Endodermal cell (in vitro differentiated cells): ENCODE data around the gene MMP13. TPM values are rescaled to one million over a fixed set of nuclear protein-coding genes. Genes with fewer than 3 reads are reported as not detected.

Experiments
- DNase-seq: peaks from one replicate; pipeline ENCODE4 v3.0.0-alpha.2; 2017
- H3K27ac ChIP-seq: 2 replicates; pipeline ENCODE4 v1.5.1; 2013; ENCODE audit warnings: mild to moderate bottlenecking, low read depth, low read length, moderate library complexity
- H3K27me3 ChIP-seq: 2 replicates; pipeline ENCODE4 v1.6.1; 2013; ENCODE audit warnings: mild to moderate bottlenecking, low read length, moderate library complexity; ENCODE audit not compliant: insufficient read depth, control insufficient read depth, poor library complexity, severe bottlenecking
- H3K36me3 ChIP-seq: 2 replicates; pipeline ENCODE4 v1.7.0; 2013; ENCODE audit warnings: mild to moderate bottlenecking, low read length, moderate library complexity; ENCODE audit not compliant: control insufficient read depth, insufficient read depth
- H3K4me1 ChIP-seq: one replicate; pipeline ENCODE4 v1.7.0; 2013; ENCODE audit warnings: low read length; ENCODE audit not compliant: control insufficient read depth, insufficient read depth
- H3K4me3 ChIP-seq: 2 replicates; pipeline ENCODE4 v1.5.1; 2013; ENCODE audit warnings: mild to moderate bottlenecking, low read length, moderate library complexity
- H3K9ac ChIP-seq: 2 replicates; pipeline ENCODE4 v1.6.1; 2013; ENCODE audit warnings: mild to moderate bottlenecking, low read length, moderate library complexity; ENCODE audit not compliant: poor library complexity, severe bottlenecking; ENCODE audit errors: extremely low read depth
- H3K9me3 ChIP-seq: 2 replicates; pipeline ENCODE4 v1.6.1; 2013; ENCODE audit warnings: mild to moderate bottlenecking, low read length, moderate library complexity; ENCODE audit not compliant: control insufficient read depth
- H3K27ac Mint-ChIP-seq: 2 replicates; pipeline ENCODE4 v1.8.0; 2020; ENCODE audit warnings: mixed read lengths
- H3K27me3 Mint-ChIP-seq: 2 replicates; pipeline ENCODE4 v1.8.0; 2021; ENCODE audit warnings: mild to moderate bottlenecking, mixed read lengths; ENCODE audit not compliant: insufficient read depth
- H3K36me3 Mint-ChIP-seq: 2 replicates; pipeline ENCODE4 v1.8.0; 2020; ENCODE audit warnings: low read depth, mixed read lengths
- H3K4me1 Mint-ChIP-seq: 2 replicates; pipeline ENCODE4 v1.8.0; 2020; ENCODE audit warnings: mixed read lengths
- H3K4me3 Mint-ChIP-seq: 2 replicates; pipeline ENCODE4 v1.8.0; 2020; ENCODE audit warnings: mild to moderate bottlenecking, moderate library complexity, mixed read lengths
- H3K9me3 Mint-ChIP-seq: 2 replicates; pipeline ENCODE4 v1.8.0; 2020; ENCODE audit warnings: mild to moderate bottlenecking, mixed read lengths
- WGBS, 2 experiments: methylation state at CpG; one replicate each; pipeline versions ENCODE4 v1.1.5 to v1.1.7; 2013; ENCODE audit warnings: missing lambda C conversion rate in 2 of 2, mixed read lengths in 1 of 2; ENCODE audit not compliant: insufficient coverage in 1 of 2, insufficient read length in 1 of 2; 5-methylcytosine and 5-hydroxymethylcytosine counted together
- total RNA-seq, 2 donors: library from RNA; stranded (reverse); fragmentation: NEBNext Ultra II Directional in 1 of 2; extraction: Animal tissue kit (Norgen Biotek cat#: 25700) in 1 of 2; gene quantifications; 2 replicates in 1 of 2; 3 replicates in 1 of 2; pipeline ENCODE4 v1.2.1, GENCODE V29; 2021
- TF ChIP-seq, protein P1 (sequence below): fragments of 200-600 bp; sonication (generic); conservative IDR thresholded peaks from 2 replicates; pipeline ENCODE4 v1.5.0; 2021; ENCODE audit warnings: antibody characterized with exemption, mild to moderate bottlenecking

MMP13 gene
- total RNA-seq, 2 donors from 2014 or later, result not detected

DNA sequence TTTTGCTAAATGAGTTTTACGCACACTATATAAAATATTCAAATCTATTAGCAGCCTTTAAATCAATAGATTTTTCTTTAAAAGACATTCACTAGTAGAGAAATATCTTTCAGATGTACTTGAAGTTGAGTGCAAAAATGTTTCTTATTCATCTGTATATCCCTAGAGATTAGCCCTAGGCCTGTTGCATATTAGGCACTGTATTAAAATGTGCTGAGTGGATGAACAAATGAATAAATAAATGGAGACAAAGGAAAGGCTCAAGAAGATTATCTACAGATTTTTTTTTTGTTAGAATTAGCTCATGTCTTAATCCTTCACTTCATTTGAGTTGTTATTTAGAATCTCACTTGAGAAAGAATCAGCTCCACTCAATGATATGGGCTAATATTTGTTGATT, 12.0 kb upstream of the MMP13 start:
- Histone ChIP-seq H3K36me3 (no peaks in the 10 kb centered on the region), H3K27ac (no peak overlapping the region), H3K27me3 (no peaks in the 10 kb centered on the region), H3K9me3 (no peaks in the 10 kb centered on the region), H3K4me1 (no peaks in the 10 kb centered on the region), H3K9ac (no peak overlapping the region), H3K4me3 (no peak overlapping the region)
- Mint-ChIP-seq H3K9me3 (peaks cover 3% of the 10 kb centered on the region), H3K27ac (no peak overlapping the region), H3K36me3 (no peaks in the 10 kb centered on the region), H3K4me1 (no peaks in the 10 kb centered on the region), H3K4me3 (no peak overlapping the region), H3K27me3 (no peaks in the 10 kb centered on the region)
- WGBS, 2 experiments, result 100% methylated on average over 1 of the region's 1 CpG; no CpG with 5 or more reads in 1 of the 2 experiments
- DNase-seq, result no peak
- TF ChIP-seq, protein P1, sequence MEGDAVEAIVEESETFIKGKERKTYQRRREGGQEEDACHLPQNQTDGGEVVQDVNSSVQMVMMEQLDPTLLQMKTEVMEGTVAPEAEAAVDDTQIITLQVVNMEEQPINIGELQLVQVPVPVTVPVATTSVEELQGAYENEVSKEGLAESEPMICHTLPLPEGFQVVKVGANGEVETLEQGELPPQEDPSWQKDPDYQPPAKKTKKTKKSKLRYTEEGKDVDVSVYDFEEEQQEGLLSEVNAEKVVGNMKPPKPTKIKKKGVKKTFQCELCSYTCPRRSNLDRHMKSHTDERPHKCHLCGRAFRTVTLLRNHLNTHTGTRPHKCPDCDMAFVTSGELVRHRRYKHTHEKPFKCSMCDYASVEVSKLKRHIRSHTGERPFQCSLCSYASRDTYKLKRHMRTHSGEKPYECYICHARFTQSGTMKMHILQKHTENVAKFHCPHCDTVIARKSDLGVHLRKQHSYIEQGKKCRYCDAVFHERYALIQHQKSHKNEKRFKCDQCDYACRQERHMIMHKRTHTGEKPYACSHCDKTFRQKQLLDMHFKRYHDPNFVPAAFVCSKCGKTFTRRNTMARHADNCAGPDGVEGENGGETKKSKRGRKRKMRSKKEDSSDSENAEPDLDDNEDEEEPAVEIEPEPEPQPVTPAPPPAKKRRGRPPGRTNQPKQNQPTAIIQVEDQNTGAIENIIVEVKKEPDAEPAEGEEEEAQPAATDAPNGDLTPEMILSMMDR, result no peak

DNA sequence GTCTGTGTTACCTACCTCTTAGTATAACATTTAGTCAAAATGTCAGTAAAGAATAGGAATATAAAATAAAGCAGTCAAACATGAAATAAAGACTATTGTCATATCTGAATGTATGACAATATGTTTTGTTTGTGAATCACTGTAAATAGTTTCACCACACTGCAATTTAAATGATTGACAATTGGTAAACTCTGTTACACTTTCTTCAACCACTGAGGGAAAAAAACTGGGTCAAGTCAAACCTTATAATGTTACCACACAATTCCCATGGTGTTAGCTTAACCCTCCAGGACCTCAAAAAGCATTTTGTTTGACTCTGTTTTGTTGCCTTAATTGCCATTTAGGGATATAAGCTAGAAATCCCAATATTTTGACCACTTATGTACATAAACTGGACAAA, 10.5 kb upstream of the MMP13 start:
- no peaks in the 10 kb centered on the region for H3K27me3 ChIP-seq
- TF ChIP-seq, protein P1, result no peak
- no peak overlapping the region for H3K4me3 ChIP-seq
- H3K36me3 ChIP-seq, result no peaks in the 10 kb centered on the region
- no peak overlapping the region for H3K9ac ChIP-seq
- no peaks in the 10 kb centered on the region for H3K4me1 ChIP-seq
- no peak overlapping the region for H3K27ac ChIP-seq
- Mint-ChIP-seq H3K4me1 (no peaks in the 10 kb centered on the region), H3K4me3 (no peak overlapping the region), H3K9me3 (peaks cover 3% of the 10 kb centered on the region), H3K27me3 (no peaks in the 10 kb centered on the region), H3K36me3 (no peaks in the 10 kb centered on the region), H3K27ac (no peak overlapping the region)
- no peak for DNase-seq
- no peaks in the 10 kb centered on the region for H3K9me3 ChIP-seq

DNA sequence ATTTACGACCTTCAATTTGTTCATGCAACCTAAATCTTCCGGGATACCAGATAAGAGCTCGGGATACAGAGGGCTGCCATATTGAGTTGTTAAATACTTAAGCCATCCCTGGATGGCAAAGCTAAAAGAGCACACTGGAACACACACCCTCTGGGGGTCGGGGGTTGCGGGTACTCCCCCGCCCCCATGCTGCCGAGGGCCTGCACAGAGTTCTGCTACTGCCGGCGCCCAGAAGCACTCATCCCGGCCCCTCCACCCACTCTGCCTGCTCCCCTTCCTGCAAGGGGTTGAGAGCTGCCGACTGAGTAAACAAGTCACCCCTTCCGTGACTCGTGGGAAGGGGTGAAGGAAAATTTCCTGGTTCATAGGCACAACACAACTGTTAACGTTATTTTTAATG, 9.3 kb upstream of the MMP13 start:
- no peak for DNase-seq
- Mint-ChIP-seq H3K9me3 (peaks cover 3% of the 10 kb centered on the region), H3K27me3 (no peaks in the 10 kb centered on the region), H3K36me3 (no peaks in the 10 kb centered on the region), H3K4me1 (peaks cover 5% of the 10 kb centered on the region), H3K27ac (no peak overlapping the region), H3K4me3 (no peak overlapping the region)
- H3K36me3 ChIP-seq, result no peaks in the 10 kb centered on the region
- no peak overlapping the region for H3K4me3 ChIP-seq
- H3K27me3 ChIP-seq, result no peaks in the 10 kb centered on the region
- no peak overlapping the region for H3K27ac ChIP-seq
- 80 to 82% methylated on average over 1 to 14 of the region's 14 CpGs for WGBS, 2 experiments
- TF ChIP-seq, protein P1, result no peak
- no peaks in the 10 kb centered on the region for H3K9me3 ChIP-seq
- H3K9ac ChIP-seq, result no peak overlapping the region
- no peaks in the 10 kb centered on the region for H3K4me1 ChIP-seq
